Gastroesophageal sphincter (tissue), 4 donors: ENCODE results near the gene G6PD. TPM values are rescaled to one million over a fixed set of nuclear protein-coding genes. Genes with fewer than 3 reads are reported as not detected.

Source experiments
- ATAC-seq: fragments of 150-250 bp; one replicate; pipeline ENCODE4 v1.9.1; 2016; ENCODE audit warnings: mild to moderate bottlenecking, moderate library complexity
- H3K27ac ChIP-seq, 4 donors: fragments of 200-600 bp; sonication (generic) in 3 of 4; 1 replicate in 3 of 4; 2 replicates in 1 of 4; pipeline ENCODE4 v1.5.1; 2016 to 2019
- H3K27me3 ChIP-seq: fragments of 200-600 bp; sonication (generic); one replicate; pipeline ENCODE4 v1.5.1; 2019
- H3K36me3 ChIP-seq, 2 donors: fragments of 200-600 bp; sonication (generic); one replicate each; pipeline ENCODE4 v1.5.1; 2019; ENCODE audit warnings: control low read depth in 1 of 2
- H3K4me1 ChIP-seq, 3 donors: fragments of 200-600 bp; sonication (generic); 1 replicate in 2 of 3; 2 replicates in 1 of 3; pipeline ENCODE4 v1.5.1; 2016 to 2019; ENCODE audit warnings: control low read depth in 2 of 3
- H3K4me3 ChIP-seq, 2 donors: fragments of 200-600 bp; sonication (generic); one replicate each; pipeline ENCODE4 v1.5.1; 2019; ENCODE audit warnings: mild to moderate bottlenecking in 1 of 2, moderate library complexity in 1 of 2
- H3K9me3 ChIP-seq, 3 donors: fragments of 200-600 bp; sonication (generic); one replicate each; pipeline ENCODE4 v1.5.1; 2017 to 2019; ENCODE audit warnings: control low read depth in 2 of 3
- CTCF ChIP-seq, 4 experiments: fragments of 200-600 bp in 2 of 4; fragments of 450-650 bp in 2 of 4; sonication (generic) in 1 of 4; IDR thresholded peaks; one replicate each; pipeline ENCODE4 v1.5.1; 2017 to 2019; ENCODE audit warnings: antibody characterized with exemption in 4 of 4, mild to moderate bottlenecking in 2 of 4, moderate library complexity in 2 of 4
- EP300 ChIP-seq: sonication (generic); formaldehyde crosslinking; IDR thresholded peaks from one replicate; pipeline ENCODE4 v1.6.1; 2017; ENCODE audit warnings: antibody characterized with exemption, mild to moderate bottlenecking
- POLR2A ChIP-seq, 2 donors: fragments of 450-650 bp; IDR thresholded peaks; one replicate each; pipeline ENCODE4 v1.6.1; 2017; ENCODE audit warnings: antibody characterized with exemption in 2 of 2, mild to moderate bottlenecking in 2 of 2, moderate library complexity in 1 of 2
- POLR2AphosphoS5 ChIP-seq: sonication (generic); formaldehyde crosslinking; IDR thresholded peaks from one replicate; pipeline ENCODE4 v1.6.1; 2017; ENCODE audit warnings: antibody characterized with exemption
- WGBS, 2 donors: methylation state at CpG; one replicate each; pipeline ENCODE4 v1.1.5; 2018; ENCODE audit warnings: low coverage in 1 of 2; 5-methylcytosine and 5-hydroxymethylcytosine counted together
- total RNA-seq, 4 donors: library from RNA; depleted of rRNA; stranded (reverse); fragments of >200 nt; gene quantifications; one replicate each; pipeline ENCODE4 v1.1.0, GENCODE V29; 2016

G6PD gene
- total RNA-seq, 4 donors from 2014 or later, result 15.9 to 26.0 (median 22.1) TPM

- Histone ChIP-seq H3K27ac (peak overlapping the region; percentile 84 to 90 (median 90)), H3K4me3 (peak overlapping the region; percentile 73 to 93), H3K4me1 (peaks cover 0 to 51% (median 4%) of the 10 kb centered on the region in 3 donors), H3K9me3 (no peaks in the 10 kb centered on the region), H3K27me3 (no peaks in the 10 kb centered on the region), H3K36me3 (peaks cover 0 to 25% of the 10 kb centered on the region in 2 donors)
- TF ChIP-seq CTCF (IDR thresholded peaks at IDR 0.05) (no peak), POLR2AphosphoS5 (no peak), POLR2A (IDR thresholded peaks at IDR 0.05) (no peak), EP300 (no peak)
- no peak for ATAC-seq
- no CpG with 5 or more reads among the region's 35 CpGs for WGBS, 2 donors
These were observed 60.6 kb downstream of the G6PD start for GRCh38 chrX:154486052-154486395.

DNA sequence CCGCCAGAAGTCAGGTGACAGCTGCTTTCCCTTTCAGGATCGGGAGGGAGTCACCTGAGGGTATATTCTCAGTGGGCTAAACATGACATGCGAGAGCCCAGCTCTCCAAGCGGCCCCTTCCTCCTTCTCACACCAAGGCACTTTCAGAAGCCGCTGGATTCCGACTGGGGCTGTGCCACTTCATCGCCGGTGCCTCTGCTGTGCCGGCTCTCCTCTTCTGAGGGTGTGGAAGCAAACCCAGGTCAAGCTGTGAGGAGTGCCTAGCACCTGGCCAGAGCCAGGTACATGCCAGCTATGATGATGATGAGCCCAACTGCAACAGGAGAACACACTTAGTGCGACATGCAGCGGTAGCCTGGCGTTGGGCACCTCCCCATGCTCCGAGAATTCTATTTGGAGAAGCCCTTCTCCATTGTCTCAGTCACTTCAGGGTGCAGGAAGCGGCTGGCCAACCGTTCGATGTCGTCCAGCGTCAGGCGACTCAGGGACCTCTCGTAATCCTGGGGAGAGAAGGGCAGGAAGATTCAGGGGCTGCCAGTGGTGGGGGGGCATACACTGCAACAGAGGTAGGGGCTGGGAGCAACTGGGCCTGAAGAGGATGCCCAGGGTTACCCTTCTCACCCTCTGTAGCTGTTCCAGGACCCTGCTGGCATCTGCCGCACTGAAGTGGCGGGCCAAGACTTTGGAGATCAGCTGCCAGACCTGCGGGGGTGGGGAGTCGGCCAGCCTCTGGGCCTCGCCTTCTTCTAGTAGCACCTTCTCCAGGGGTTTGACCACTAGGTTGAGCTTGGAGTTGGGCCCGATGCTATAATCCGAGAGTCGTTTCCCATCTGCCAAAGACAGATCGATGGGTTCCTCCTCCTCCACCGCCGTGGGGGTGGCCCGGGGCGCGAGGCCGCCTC lies 61.2 kb downstream of the G6PD start:
- Histone ChIP-seq H3K4me3 (peak overlapping the region; percentile 73 to 93), H3K27ac (peak overlapping the region; percentile 84 to 90 (median 90)), H3K27me3 (no peaks in the 10 kb centered on the region), H3K36me3 (peaks cover 0 to 25% of the 10 kb centered on the region in 2 donors), H3K9me3 (no peaks in the 10 kb centered on the region), H3K4me1 (peaks cover 0 to 50% (median 4%) of the 10 kb centered on the region in 3 donors)
- TF ChIP-seq POLR2AphosphoS5 (no peak), CTCF (IDR thresholded peaks at IDR 0.05) (no peak)
- no peak for ATAC-seq
- 60% methylated on average over 1 of the region's 35 CpGs; no CpG with 5 or more reads in 1 of the 2 donors for WGBS, 2 donors

- ATAC-seq, result no peak
- no peaks in the 10 kb centered on the region for H3K27me3 ChIP-seq
- TF ChIP-seq POLR2A (IDR thresholded peaks at IDR 0.05) (no peak), CTCF (IDR thresholded peaks at IDR 0.05) (no peak), POLR2AphosphoS5 (no peak), EP300 (no peak)
- H3K36me3 ChIP-seq, result peaks cover 0 to 25% of the 10 kb centered on the region in 2 donors
- H3K27ac ChIP-seq, result peak overlapping the region in 3 of 4 donors; percentile 7 to 90 (median 84)
- H3K4me1 ChIP-seq, result peaks cover 0 to 48% (median 4%) of the 10 kb centered on the region in 3 donors
- H3K9me3 ChIP-seq, result no peaks in the 10 kb centered on the region
- 80% methylated on average over 2 of the region's 16 CpGs; no CpG with 5 or more reads in 1 of the 2 donors for WGBS, 2 donors
- no peak overlapping the region for H3K4me3 ChIP-seq
These were observed 62.1 kb downstream of the G6PD start for GRCh38 chrX:154484255-154485149.

DNA sequence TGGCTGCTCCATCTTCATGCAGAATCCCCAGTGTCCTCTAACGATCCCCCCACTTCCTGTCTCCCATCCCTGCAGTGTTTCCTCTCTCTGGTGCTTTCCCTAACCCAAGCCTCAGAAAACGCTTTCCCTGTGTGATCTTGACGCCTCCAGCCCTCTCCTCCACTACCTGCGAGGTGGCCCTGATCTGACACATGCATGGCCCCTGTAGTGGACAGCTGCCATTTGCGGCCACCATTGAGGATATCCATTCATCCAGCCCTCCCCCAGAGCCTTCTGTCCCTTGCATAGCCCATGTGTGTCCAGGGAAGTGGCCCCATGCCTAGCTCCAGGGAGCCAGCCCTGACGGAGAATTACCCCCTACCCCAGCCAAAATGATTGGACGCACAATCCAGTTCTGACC lies 63.3 kb downstream of the G6PD start:
- ATAC-seq, result no peak
- no peaks in the 10 kb centered on the region for H3K9me3 ChIP-seq
- H3K4me3 ChIP-seq, result no peak overlapping the region
- no peak overlapping the region for H3K27ac ChIP-seq
- TF ChIP-seq POLR2AphosphoS5 (no peak), EP300 (no peak), CTCF (IDR thresholded peaks at IDR 0.05) (no peak), POLR2A (IDR thresholded peaks at IDR 0.05) (no peak)
- H3K36me3 ChIP-seq, result peaks cover 0 to 19% of the 10 kb centered on the region in 2 donors
- H3K27me3 ChIP-seq, result no peaks in the 10 kb centered on the region
- 70 to 90% methylated on average over 2 to 4 of the region's 7 CpGs for WGBS, 2 donors
- peaks cover 0 to 37% (median 7%) of the 10 kb centered on the region in 3 donors for H3K4me1 ChIP-seq
